HG03571 (cell line): Measurements from ENCODE around the gene PCGF2.

Experiments used
- ATAC-seq: cut with Tn5 transposase; IDR thresholded peaks from one replicate; pipeline ENCODE4 v1.9.1; 2021; ENCODE audit not compliant: unreplicated experiment

The PCGF2 gene

DNA sequence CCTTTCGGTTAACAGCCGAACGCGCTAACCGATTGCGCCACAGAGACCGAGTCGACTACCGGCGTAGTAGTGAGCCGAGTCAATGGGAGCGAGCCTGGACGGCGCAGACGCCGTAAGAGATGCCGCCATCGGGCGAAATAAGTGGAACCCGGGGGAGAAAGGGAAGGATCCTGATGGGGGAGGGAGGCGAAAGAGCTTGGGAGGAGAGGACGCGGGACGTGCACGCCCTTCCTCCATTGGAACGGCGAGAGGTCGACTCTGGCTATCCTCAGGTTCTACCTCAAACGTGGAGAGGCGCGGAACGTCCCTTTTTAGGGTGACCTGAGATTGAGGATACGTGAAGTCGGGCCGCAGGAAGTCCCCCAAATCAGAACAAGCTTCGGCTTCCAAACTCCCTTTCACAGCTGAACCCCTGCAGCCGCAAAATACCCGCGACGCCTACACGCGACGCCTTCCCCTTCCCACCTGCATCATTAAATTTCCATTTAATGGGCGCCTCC, 3.7 kb upstream of the PCGF2 start:
- ATAC-seq: peak; percentile 27

DNA sequence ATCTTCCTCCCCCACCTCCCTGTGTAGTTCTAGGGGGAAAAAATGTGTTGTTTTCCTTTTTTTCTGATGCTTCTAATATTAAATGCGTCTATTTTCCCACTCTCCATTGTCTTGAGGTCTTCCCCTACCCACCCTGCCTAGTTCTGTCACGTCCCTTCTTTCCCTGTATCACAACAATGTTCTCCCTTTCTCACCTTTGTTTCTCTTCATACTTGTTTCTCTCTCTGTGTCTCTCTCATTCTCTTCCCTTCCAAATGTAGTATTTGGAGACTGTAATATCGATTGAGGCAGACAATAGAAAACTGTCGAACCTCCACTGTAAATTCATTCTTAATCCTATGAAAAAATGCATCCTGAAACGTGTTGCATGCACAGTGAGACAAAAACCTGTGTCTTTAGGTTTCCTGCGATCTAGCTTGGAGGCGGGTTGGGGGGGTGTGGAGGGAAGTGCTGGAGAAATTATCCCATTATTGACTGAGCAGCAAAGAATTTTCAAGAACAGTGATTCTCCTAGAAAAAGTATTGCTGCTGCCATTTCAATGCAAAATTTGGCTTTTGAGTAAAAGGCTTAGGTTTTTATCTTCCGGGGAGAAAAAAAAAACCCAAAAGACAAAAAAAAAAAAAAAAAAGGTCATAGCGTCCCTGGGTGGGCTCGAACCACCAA, 3.1 kb upstream of the PCGF2 start:
- ATAC-seq: no peak

DNA sequence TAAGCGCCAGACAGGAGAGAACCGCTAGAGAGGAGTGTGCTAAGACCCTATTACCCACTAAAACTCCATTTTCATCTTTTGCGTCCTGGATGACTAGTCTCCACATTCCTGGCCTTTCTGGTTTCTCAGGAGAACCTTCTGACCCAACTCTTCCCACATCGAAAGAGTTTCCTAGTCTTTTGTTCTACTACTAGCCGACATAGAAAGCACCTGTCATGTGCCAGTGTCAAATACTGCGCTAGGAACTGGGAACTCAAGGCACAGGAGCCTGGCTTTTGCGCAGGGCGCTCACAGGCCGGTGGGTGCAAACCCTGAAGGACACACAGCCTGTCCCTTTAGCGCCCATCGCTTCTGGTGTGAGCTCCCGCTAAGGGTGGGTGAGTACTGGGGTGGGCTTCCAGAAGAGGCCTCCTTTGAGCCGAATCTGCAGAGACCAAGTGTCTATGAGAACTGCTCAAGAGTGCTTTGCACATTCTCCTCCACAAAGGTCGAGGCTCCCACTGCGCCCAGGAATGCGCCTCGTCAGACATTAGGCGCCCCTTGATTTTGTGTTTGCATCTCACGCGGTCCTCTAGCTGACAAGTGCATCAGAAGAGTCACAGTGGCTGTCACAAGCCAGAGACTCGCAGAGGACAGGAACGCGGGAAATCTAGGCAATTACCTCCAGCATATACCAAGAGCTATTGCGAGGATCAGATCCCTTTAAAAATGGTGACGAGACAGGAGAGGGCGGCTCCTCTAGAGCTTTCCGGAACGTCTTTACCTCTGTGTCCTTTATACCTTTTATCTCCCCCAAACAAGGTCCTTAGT, 2.4 kb upstream of the PCGF2 start:
- no peak for ATAC-seq

DNA sequence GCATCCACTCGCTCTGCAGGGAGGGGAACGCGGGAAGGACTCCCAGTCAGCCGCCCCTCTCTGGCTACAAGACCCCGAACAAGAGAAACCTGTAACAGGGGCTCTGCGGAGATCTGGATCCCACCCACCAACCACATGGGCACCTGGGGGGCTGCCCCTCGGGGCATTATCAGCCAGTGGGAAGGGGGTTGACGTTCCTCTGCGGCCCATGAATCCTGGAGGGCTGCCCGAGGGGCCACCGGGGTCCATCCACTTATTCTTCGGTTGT, 1.8 kb upstream of the PCGF2 start:
- ATAC-seq: no peak

DNA sequence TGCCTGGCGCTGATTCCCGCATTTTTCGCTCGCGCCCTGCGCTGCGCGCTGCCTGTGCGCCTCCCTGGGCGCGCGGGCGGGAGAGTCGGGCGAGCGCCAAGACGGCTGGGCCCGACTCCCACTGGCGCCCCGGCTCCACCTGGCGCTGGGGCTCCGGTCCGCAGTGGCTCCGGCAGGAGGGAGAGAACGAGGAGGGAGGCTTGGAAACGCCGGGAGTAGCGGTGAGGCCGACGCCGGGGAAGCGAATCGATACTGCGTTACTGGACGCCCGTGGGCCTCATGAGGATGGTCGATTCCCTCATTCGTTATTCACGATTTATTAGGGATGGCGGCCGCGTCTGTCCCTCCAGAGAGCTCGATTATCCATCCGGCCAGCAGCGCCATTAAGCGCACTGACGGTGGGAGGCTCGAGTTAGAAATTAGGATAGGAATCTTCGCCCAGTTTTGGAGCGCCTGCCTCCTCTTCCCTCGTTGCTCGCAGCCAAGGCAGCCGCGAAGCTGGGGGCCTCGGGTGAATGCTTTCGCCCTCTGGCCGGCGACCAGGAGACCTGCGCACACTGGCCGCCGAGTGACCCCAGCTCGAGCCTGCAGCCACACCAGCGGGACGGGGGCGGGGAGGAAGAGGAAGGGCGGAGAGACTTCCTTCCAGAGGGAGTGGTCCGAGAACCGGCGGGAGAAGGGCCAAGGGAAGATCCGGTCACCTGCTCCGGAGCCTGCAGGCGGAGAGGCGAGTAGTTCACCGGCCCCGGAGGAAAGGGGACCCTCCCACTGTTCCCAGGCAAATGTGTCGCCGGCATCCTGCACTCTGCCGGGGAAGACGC, 1.3 kb upstream of the PCGF2 start:
- ATAC-seq: no peak

DNA sequence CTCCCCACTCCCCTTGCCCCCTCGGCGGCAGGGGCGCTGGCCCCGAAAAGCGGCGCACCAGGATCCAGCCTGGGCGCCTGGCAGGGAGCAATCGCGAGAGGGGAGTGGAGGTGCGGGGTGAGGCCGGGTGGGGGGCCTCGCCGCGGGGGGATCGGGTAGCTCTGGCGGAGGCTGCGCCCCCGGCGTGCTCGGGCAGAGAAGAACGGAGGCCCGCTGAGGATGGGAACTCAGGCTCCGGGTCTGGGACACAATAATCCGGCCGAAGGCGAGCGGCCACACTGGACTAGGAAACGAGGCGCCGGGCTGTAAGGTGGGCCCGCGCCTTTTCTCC, 721 bp upstream of the PCGF2 start:
- ATAC-seq: no peak

DNA sequence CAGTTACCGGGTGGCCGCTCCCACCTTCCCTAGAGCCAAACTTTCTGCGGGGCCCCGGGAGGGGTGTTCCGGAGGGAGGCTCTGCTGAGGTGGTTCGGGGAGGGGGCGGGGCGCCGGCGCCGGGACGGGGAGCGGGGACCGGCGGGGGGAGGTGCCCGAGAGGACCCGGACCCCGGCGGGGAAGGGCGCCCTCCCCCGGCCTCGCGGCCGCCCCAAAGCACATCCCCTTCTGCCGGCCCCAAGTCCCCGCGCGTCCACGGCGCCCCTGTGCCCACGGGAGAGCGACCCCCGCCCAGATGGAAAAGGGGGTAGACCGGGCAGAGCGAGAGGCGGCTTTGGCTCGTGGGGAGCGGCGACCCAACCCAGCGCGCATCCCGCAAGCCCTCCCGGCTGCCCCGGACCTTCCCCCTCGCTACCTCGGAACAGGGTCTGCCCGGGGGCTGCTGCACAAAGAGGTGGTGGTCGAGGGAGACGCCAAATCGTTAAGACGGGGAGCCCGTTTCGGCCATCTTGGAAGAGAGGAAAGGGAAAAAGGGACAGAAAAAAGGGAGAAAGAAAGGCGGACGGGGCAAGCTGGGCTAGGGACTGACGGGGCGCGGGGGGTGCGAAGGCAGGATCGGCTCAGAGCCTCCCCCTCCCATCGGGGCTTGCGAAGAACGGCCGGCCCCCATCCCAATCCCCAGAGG, 530 bp downstream of the PCGF2 start:
- ATAC-seq: no peak

DNA sequence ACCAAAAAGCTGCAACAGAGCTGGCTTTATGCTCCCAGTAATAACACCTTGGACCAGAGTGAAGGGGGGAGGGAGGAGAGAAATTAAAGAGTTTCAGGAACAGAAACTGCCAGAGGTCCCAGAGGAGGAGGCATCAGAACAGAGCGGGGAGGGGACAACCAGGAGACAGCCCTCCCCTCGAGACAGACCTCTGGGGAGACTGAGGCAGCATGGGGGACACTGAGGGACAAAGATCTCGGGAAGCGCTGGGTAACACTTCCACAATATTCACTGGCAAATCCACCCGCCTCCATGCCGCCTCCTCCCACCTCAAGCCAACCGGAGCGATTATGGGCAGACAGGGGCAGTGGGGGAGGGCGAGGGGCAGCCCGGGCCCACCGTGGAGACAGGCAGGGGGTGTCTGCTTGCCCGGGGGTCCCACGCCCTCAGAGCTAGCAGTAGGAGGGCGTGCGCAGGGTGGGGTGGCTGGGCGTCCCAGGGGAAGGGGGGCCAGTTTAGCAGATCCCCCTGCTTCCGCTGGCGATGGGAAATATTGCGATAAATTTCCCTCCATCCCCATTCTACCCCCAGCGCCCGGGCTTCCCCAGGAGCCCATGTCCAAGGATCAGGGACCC, 1.2 kb downstream of the PCGF2 start:
- no peak for ATAC-seq

DNA sequence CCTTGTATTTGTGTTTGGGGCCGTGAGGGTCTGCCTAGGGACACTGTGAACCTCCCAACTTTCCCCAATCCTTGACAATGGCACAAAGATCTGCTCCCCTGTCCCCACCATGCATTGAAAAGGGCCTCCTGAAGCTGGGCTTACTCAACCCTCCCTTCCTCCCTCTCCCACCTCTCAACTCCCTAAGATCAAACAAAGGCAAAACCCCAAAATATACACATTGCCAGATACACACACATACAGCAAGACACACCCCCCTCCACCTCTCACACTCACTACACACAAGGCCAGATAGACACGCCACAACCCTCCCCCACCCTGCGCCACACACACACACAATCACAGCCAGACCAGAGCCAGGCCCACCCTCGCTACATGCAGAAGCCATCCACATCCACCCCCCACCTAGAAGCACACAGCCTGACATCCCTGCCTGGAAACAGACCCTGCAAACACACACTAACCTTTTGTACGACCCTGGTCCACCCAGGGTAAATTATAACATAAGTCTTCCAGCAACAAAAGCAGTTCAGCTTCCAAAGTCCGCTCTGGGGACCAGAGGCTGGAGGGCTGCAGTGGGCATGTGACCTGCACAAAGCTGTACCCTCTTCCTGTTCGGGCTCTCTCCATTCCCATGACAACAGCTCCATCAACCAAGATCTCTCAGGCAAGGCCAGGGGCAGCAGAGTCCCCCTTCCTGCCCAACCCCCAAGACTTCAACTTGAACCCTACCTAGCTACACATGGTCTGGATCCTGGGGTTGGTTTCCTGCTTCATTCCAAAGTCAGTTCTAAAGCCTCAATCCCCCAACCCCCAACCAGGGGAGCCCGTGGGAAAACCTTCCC, 1.9 kb downstream of the PCGF2 start:
- no peak for ATAC-seq

DNA sequence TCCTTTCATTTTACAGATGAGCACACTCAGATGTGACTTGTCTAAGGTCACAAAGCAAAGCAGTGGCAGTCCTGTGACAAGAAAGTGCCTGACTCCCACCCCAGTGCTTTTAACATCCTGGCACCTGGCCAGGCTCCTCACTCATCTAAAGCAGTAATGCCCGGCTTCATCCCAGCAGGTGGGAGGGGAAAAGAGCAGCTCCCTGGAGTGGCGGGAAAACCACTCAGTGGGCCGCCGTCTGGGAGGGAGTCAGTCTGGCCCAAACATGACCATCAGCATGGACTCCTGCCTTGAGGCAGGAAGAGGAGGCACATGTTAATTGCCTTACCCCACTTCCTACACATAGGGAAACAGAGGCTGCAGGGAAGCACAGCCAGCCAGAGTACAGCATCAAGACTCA, 2.6 kb downstream of the PCGF2 start:
- ATAC-seq: no peak

DNA sequence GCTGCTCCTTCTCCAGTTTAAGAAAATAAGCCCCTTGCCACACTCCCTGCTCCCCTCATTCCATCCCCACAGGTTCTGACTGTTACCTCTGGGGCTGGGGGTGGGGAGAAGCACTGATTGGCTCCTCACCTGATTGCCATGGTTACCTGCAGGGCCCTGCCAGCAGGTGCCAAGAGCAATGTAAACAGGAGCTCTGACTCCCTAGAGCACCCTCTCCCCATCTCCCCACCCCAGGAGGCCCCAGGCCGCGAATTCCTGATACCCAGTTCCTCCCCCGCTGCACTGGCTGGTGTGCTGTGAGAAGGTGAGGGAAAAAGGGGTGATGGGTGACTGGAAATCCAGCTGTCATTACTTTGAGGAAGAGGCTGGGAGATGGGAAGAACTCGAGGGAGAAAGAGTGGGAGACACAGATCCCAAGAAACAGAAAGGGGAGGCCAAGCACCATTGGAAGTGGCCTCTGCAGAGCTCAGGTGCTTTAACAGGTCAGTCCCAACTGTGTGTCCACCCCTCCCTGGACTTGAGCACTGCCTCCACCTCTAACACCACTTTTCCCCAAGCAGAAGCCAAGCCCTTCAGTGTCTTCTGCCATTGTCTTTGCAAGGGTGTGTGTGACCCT, 4.5 kb downstream of the PCGF2 start:
- no peak for ATAC-seq

DNA sequence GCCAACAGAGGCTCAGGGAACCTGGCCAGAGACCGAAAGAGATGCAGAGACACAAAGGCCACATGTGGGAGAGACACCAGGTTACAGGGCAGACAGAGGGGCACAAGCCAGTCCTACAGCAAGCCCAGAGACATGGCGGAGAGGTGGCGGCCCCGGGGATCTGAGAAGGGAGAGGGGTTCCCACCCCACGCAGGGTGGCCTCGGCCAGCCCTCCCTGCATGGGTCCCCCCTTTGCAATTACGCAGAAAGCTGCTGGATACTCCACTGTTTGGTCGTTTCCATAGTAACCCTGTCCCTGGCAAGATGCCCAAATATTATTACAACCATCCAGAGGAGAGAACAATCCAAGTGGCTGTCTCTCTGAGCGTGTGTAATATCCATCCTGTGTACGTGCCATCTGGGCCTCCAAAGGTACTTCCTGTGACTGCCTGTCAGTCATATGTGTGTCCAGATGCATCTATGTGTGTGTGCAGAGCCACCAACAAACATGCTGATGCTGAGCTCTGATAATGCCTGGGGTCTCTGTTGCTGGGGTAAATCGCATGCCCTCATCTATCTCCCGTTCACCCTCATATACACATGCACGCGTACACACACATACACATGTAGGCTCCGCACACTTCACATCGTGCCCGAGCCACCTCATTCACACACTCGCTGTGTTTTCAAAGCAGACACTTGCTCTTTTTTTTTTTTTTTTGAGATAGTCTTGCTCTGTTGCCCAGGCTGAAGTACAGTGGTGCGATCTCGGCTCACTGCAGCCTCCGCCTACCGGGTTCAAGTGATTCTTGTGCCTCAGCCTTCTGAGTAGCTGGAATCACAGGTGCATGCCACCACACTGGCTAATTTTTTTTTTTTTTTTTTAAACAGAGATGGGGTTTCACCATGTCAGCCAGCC, 5.5 kb downstream of the PCGF2 start:
- no peak for ATAC-seq

DNA sequence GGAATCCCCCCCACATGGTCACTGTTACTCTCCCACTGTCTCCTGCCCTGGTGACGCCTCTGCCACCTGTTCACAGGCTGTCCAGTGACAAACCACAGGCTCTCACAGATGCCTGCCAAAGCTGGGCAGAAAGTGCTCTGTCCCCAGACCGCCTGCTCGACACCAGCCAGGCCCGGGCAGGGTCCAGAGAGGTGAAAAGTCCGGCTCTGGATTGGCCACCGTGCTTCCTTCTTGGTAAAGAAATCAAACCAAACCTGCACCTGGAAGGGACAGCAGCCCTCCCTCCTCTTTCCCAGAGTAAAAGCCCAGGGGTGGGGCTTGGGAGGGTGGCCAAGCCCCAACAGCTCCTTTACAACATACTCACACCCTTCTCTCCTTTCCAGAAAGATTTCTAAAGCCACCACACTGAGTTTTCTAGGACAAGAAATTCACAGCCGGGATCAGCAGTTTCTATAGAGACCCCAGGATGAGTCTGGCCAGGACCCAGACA, 6.2 kb downstream of the PCGF2 start:
- no peak for ATAC-seq

DNA sequence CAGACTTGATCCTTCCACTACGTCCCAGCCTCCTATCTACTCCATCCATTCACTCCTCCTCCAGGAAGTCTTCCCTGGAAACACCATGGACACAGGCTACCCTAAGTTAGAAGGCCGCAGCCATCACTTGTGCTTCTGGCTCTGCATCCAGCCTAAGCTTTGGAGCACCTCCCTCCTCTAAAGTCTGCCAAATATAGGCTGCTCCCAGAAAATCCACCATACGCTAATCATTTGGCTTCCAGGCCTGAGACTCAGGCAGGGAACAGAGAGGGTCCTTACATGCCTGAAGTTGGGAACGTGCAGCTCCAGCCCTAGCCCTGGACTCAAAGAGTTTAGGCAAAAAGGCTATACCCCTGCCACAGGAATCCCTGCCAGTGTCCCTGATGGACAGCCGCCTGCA, 6.7 kb downstream of the PCGF2 start:
- ATAC-seq: no peak

DNA sequence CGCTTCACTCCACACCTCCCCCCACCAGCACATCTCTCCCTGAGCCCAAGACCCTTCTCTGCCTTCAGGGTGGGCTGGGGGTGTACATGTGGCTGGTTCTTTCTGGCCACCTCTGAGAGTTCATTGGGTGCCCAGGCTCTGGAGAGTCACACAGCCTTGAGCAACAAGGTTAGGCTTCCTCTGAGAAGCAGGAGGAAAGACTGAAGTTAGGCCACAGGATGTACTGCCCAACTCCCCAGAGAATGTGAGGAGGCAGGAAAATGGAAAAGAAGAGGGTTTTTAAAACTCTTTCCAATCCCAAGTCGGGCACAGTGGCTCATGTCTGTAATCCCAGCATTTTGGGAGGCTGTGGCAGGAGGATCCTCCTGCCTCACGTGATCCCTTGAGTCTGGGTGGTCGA, 7.3 kb downstream of the PCGF2 start:
- ATAC-seq: no peak

DNA sequence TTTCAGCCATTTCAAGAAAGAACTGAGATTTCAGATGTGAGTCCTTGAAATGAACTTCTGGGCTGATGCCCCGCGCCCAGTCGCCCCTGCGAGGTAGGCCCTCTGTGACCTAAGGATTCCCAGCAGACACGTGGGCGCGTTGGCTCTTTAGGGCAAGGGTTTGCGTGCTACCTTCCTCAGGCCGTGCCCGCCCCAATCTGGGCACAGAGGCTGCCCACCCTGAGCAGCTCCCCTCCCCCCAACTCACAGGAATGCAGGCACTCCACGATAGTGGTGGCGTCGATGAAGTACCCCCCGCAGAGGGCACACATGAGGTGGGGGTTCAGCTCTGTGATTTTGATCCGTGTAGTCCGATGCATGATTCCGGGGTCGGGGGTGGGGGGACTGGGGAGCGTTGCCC, 8.1 kb downstream of the PCGF2 start:
- ATAC-seq: no peak

DNA sequence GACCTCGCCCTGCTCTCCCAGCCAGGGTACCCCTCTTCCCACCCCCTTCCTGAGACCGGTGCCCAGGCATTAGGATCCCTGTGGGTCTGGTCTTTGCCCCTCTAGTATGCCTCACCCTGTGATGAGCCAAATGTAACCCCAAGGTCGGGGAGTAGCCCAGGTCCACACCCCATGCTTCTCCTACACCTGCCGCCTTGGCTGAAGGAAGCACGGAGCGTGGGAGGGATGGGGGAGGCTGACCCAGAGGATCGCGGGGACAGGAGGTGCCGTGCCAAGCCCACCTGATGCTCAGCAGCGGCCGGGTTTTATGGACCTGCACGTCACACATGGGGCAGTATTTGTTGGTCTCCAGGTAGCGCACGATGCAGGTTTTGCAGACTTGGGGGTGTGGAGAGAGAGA, 8.8 kb downstream of the PCGF2 start:
- no peak for ATAC-seq

DNA sequence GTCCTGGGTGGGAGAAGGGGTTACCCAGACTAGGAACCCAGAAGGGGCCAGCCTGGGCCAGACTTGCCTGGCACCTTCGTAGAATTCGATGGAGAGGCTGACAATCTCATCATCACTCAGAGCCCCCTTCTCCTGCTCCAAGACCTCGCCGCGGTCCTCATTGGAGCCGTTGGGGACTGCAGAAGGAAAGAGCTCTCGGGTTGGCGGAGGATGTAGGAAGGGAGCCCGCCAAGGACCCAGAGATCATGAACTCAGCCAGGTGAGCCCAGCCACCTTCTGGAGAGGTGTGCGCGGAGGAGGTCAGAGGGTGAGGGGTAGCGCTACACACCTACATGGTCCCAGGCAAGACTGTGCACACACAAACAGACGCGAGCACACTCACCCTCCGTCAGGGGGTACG, 9.4 kb downstream of the PCGF2 start:
- no peak for ATAC-seq
